ENCODE measurements around the gene GRHL1.

GRCh38 chr2:9908639-9909038 lies 42.9 kb upstream of the GRHL1 start:
- TF ChIP-seq EZH2phosphoT487 (IDR thresholded peaks at IDR 0.05; ENCODE audit: borderline replicate concordance, low read length) (no peak), CTCF (conservative IDR thresholded peaks at IDR 0.05; ENCODE audit: low read depth, low read length) (no peak)

Data from PC-3 (cell line).